ENCODE data around the gene LUC7L3. TPM values are rescaled to one million over a fixed set of nuclear protein-coding genes. Genes with fewer than 3 reads are reported as not detected.
"Not testable (repeated sequence)": the region's sequence is repeated elsewhere in the genome, so short reads cannot be mapped to it uniquely, and the experiment has no call there.

The LUC7L3 gene
- total RNA-seq, 4 donors from 2014 or later = 75.2 to 199 (median 140) TPM

- H3K36me3 ChIP-seq = no peaks in the 10 kb centered on the region
- intact Hi-C loops (cut with DNase I) = no loop called here
- 79 to 87% methylated on average over 6 of the region's 6 CpGs for WGBS, 2 donors
- H3K27ac ChIP-seq = no peak overlapping the region
- no peaks in the 10 kb centered on the region for H3K9me3 ChIP-seq
- H3K4me3 ChIP-seq (replicated peaks in 1 of 3) = no peak overlapping the region
- H3K27me3 ChIP-seq = no peaks in the 10 kb centered on the region
- no peak for TF ChIP-seq CTCF (IDR thresholded peaks at IDR 0.05)
- TF ChIP-seq POLR2A (IDR thresholded peaks at IDR 0.05) = no peak
- H3K4me1 ChIP-seq = peaks cover 0 to 8% of the 10 kb centered on the region in 2 donors
- DNase-seq = no peak
Measured at GRCh38 chr17:50803676-50804075, 84.3 kb downstream of the LUC7L3 start.

- intact Hi-C loops (cut with DNase I); H3K4me3 ChIP-seq (replicated peaks in 1 of 3); H3K27ac ChIP-seq; H3K27me3 ChIP-seq; DNase-seq; H3K4me1 ChIP-seq; H3K36me3 ChIP-seq; H3K9me3 ChIP-seq: not testable (repeated sequence)
- 97% methylated on average over 13 of the region's 13 CpGs for WGBS, 2 donors
Measured at GRCh38 chr17:50804749-50805475, 85.5 kb downstream of the LUC7L3 start.

- 86 to 88% methylated on average over 1 to 6 of the region's 6 CpGs for WGBS, 2 donors
- no peaks in the 10 kb centered on the region for H3K36me3 ChIP-seq
- H3K4me3 ChIP-seq (replicated peaks in 1 of 3) = no peak overlapping the region
- peak overlapping the region in 1 of 3 donors; percentile 23 for H3K27ac ChIP-seq
- TF ChIP-seq CTCF (IDR thresholded peaks at IDR 0.05) = no peak
- no peak for TF ChIP-seq POLR2A (IDR thresholded peaks at IDR 0.05)
- DNase-seq = no peak
- no peaks in the 10 kb centered on the region for H3K9me3 ChIP-seq
- H3K4me1 ChIP-seq = peaks cover 0 to 8% of the 10 kb centered on the region in 2 donors
- intact Hi-C loops (cut with DNase I) = no loop called here
- H3K27me3 ChIP-seq = no peaks in the 10 kb centered on the region
Measured at GRCh38 chr17:50805486-50805885, 86.1 kb downstream of the LUC7L3 start.

Small RNAs within 50 kb of the gene (microRNA-seq; reads per million reads assigned to microRNA genes)
- gene MIR8059 = not detected

Small RNAs within 50 kb of the gene (small RNA-seq; reads per million reads assigned to genes)
- gene AC005921.1 (not detected), gene MIR8059 (not detected), gene RF00019 (not detected)

Other genes starting within 250 kb of the LUC7L3 start
- 10 to 100 TPM; 30.2 to 50.1 (median 34.7) TPM for gene RSAD1, start 240.7 kb upstream of the LUC7L3 start, total RNA-seq
- gene MYCBPAP, start 211.2 kb upstream of the LUC7L3 start, total RNA-seq = 1 to 10 TPM in 3 of 4 donors, under 1 TPM in 1; 0.78 to 3.2 (median 1.6) TPM
- gene EPN3, start 186.9 kb upstream of the LUC7L3 start, total RNA-seq = 10 to 100 TPM in 1 of 4 donors, 1 to 10 TPM in 1, under 1 TPM in 1, not detected in 1; 0.63 to 31.6 (median 3.5) TPM
- gene SPATA20, start 172.4 kb upstream of the LUC7L3 start, total RNA-seq = 100 to 1,000 TPM in 3 of 4 donors, 10 to 100 TPM in 1; 94.9 to 177 (median 125) TPM
- gene CACNA1G, start 158.9 kb upstream of the LUC7L3 start, total RNA-seq = 1 to 10 TPM in 1 of 4 donors, under 1 TPM in 3; 0.13 to 3.3 (median 0.52) TPM
- 100 to 1,000 TPM in 2 of 4 donors, 10 to 100 TPM in 2; 51.0 to 189 (median 131) TPM for gene ABCC3, start 84.7 kb upstream of the LUC7L3 start, total RNA-seq
- 10 to 100 TPM; 29.4 to 40.2 (median 35.1) TPM for gene ANKRD40, start 11.7 kb upstream of the LUC7L3 start, total RNA-seq
- not detected for gene ANKRD40CL, start 47.9 kb downstream of the LUC7L3 start, total RNA-seq
- under 1 TPM in 1 of 4 donors, not detected in 3; 0.11 TPM for gene WFIKKN2, start 116.0 kb downstream of the LUC7L3 start, total RNA-seq
- gene TOB1, start 146.8 kb downstream of the LUC7L3 start, total RNA-seq = 10 to 100 TPM; 28.1 to 46.4 (median 31.1) TPM

All from thyroid gland (tissue), 4 donors.